MM.1S (cell line): Measurements from ENCODE around the gene TSSC4.

ENCODE experiments used
- DNase-seq: peaks from one replicate; pipeline ENCODE4 v3.0.0-alpha.2; 2015
- H2AFZ ChIP-seq: fragments of 300-600 bp; sonication (generic); 2 replicates; pipeline ENCODE4 v1.6.0; 2016; ENCODE audit warnings: antibody characterized with exemption, low read length
- H3F3A ChIP-seq: fragments of 300-600 bp; sonication (generic); 2 replicates; pipeline ENCODE4 v1.6.1; 2016; ENCODE audit warnings: mild to moderate bottlenecking, antibody characterized with exemption, low read length, moderate library complexity, mixed read lengths; ENCODE audit not compliant: insufficient read depth
- H3K27ac ChIP-seq: fragments of 300-600 bp; sonication (generic); 2 replicates; pipeline ENCODE4 v1.5.1; 2016; ENCODE audit warnings: mild to moderate bottlenecking, low read length
- H3K27me3 ChIP-seq: fragments of 300-600 bp; sonication (generic); replicated peaks from 2 replicates; pipeline ENCODE4 v1.6.0; 2016; ENCODE audit warnings: low read length; ENCODE audit not compliant: insufficient read depth
- H3K36me3 ChIP-seq: fragments of 300-600 bp; sonication (generic); replicated peaks from 2 replicates; pipeline ENCODE4 v1.6.1; 2016; ENCODE audit warnings: mild to moderate bottlenecking, low read length, mixed read lengths; ENCODE audit not compliant: insufficient read depth
- H3K4me1 ChIP-seq: fragments of 300-600 bp; sonication (generic); 2 replicates; pipeline ENCODE4 v1.6.1; 2016; ENCODE audit warnings: low read length, mixed read lengths
- H3K4me2 ChIP-seq: fragments of 300-600 bp; sonication (generic); 2 replicates; pipeline ENCODE4 v1.6.0; 2016; ENCODE audit warnings: low read depth, low read length
- H3K4me3 ChIP-seq: fragments of 300-600 bp; sonication (generic); 2 replicates; pipeline ENCODE4 v1.5.1; 2016; ENCODE audit warnings: low read length, mixed read lengths
- H3K79me2 ChIP-seq: fragments of 300-600 bp; sonication (generic); 2 replicates; pipeline ENCODE4 v1.6.1; 2016; ENCODE audit warnings: mixed run types, low read length, mixed read lengths
- H3K9ac ChIP-seq: fragments of 300-600 bp; sonication (generic); 2 replicates; pipeline ENCODE4 v1.6.1; 2016; ENCODE audit warnings: low read length, mixed read lengths
- H3K9me2 ChIP-seq: fragments of 300-600 bp; sonication (generic); replicated peaks from 2 replicates; pipeline ENCODE4 v1.6.1; 2016; ENCODE audit warnings: mild to moderate bottlenecking, low read length, mixed read lengths; ENCODE audit not compliant: insufficient read depth
- H3K9me3 ChIP-seq: fragments of 300-600 bp; sonication (generic); replicated peaks from 2 replicates; pipeline ENCODE4 v1.6.1; 2016; ENCODE audit warnings: mild to moderate bottlenecking, low read length, mixed read lengths; ENCODE audit not compliant: insufficient read depth
- H4K20me1 ChIP-seq: fragments of 300-600 bp; sonication (generic); 2 replicates; pipeline ENCODE4 v1.6.1; 2016; ENCODE audit warnings: mild to moderate bottlenecking, low read length, moderate library complexity, mixed read lengths; ENCODE audit not compliant: insufficient read depth
- CTCF ChIP-seq: fragments of 300-600 bp; sonication (generic); IDR thresholded peaks from 2 replicates; pipeline ENCODE4 v1.5.1; 2016; ENCODE audit warnings: antibody characterized with exemption, low read length, mixed read lengths
- EZH2 ChIP-seq: fragments of 300-600 bp; sonication (generic); optimal IDR thresholded peaks from 2 replicates; pipeline ENCODE3; 2017; ENCODE audit warnings: low read depth, mild to moderate bottlenecking, antibody characterized with exemption, low read length, mixed read lengths
- EZH2phosphoT487 ChIP-seq: fragments of 300-600 bp; sonication (generic); IDR thresholded peaks from 2 replicates; pipeline ENCODE4 v1.6.1; 2018; ENCODE audit warnings: antibody characterized with exemption, low read length

The TSSC4 gene

DNA sequence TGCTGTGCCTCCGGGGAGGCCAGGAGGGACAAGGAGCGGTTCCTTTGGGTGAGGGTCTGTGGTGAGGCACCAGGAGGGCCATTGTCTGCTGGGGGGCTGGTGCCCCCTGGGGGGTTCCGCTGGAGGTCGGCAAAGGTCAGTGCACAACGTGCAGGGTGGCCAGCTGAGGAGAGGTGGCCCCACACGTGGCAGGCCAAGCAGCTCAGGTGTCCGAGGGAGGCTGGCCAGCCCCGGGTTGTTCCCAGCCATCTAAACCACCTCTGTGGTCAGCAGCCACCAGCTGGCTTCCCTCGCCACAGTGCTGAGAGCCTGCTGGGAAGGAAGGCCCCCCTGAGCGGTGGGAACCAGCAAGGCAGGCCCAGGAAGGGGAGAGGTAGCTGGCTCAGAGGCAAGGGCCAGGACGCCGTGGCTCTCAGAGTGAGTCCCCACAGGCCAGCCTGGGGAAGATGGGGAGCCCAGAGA lies 4.2 kb downstream of the TSSC4 start:
- no peak for TF ChIP-seq EZH2
- TF ChIP-seq CTCF, result no peak
- no peak for TF ChIP-seq EZH2phosphoT487
- no peak overlapping the region for H3K27ac ChIP-seq

DNA sequence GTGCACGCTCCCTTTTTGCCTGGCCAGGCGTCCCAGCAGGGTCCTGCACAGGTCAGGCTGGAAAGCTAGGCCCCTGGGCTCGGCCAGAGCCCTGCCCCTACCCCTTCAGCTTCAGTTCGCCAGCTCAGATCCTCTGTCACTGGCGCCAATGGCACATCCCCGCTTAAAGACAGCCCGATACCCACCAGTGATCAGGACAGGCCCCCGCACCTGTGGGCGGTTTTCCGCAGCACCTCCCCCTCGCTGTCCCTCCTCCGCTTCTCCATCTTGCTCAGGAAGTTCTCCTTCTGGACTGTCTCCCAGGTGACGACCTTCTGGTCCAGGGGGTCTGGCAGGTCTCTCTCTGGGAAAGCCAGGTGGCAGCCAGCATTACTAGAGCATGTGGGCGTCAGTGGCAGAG lies 5.9 kb downstream of the TSSC4 start:
- Histone ChIP-seq H3K4me3 (no peak overlapping the region), H3K79me2 (peaks cover 13% of the 10 kb centered on the region), H3K4me2 (no peak overlapping the region), H3K9ac (no peak overlapping the region), H2AFZ (no peak overlapping the region), H3F3A (no peaks in the 10 kb centered on the region), H3K27me3 (peaks cover 60% of the 10 kb centered on the region), H3K9me3 (no peaks in the 10 kb centered on the region), H3K27ac (no peak overlapping the region), H3K36me3 (no peaks in the 10 kb centered on the region), H3K9me2 (no peaks in the 10 kb centered on the region), H4K20me1 (no peaks in the 10 kb centered on the region), H3K4me1 (peaks cover 6% of the 10 kb centered on the region)
- TF ChIP-seq EZH2phosphoT487, result no peak
- no peak for TF ChIP-seq CTCF
- no peak for TF ChIP-seq EZH2
- no peak for DNase-seq

More for the DNA sequence above, 4.2 kb downstream of the TSSC4 start:
- H3K9me3 ChIP-seq, result no peaks in the 10 kb centered on the region
- no peak for DNase-seq
- H3K79me2 ChIP-seq, result peaks cover 24% of the 10 kb centered on the region
- peaks cover 43% of the 10 kb centered on the region for H3K27me3 ChIP-seq
- H3K4me1 ChIP-seq, result peaks cover 6% of the 10 kb centered on the region
- no peak overlapping the region for H2AFZ ChIP-seq
- H3K4me3 ChIP-seq, result no peak overlapping the region
- no peaks in the 10 kb centered on the region for H4K20me1 ChIP-seq
- no peak overlapping the region for H3K4me2 ChIP-seq
- H3K36me3 ChIP-seq, result no peaks in the 10 kb centered on the region
- H3F3A ChIP-seq, result no peaks in the 10 kb centered on the region
- no peak overlapping the region for H3K9ac ChIP-seq
- H3K9me2 ChIP-seq, result no peaks in the 10 kb centered on the region

GRCh38 chr11:2406878-2407410 lies 6.4 kb downstream of the TSSC4 start:
- DNase-seq, result no peak
- Histone ChIP-seq H3K9ac (no peak overlapping the region), H3F3A (no peaks in the 10 kb centered on the region), H3K79me2 (peaks cover 8% of the 10 kb centered on the region), H2AFZ (no peak overlapping the region), H3K4me3 (no peak overlapping the region), H3K4me1 (peaks cover 1% of the 10 kb centered on the region; the same call in 1 of the 2 replicates), H3K9me2 (no peaks in the 10 kb centered on the region), H3K27me3 (peaks cover 65% of the 10 kb centered on the region), H3K4me2 (no peak overlapping the region), H3K27ac (no peak overlapping the region), H3K9me3 (no peaks in the 10 kb centered on the region), H3K36me3 (no peaks in the 10 kb centered on the region), H4K20me1 (no peaks in the 10 kb centered on the region)
- TF ChIP-seq EZH2, result no peak
- no peak for TF ChIP-seq EZH2phosphoT487
- no peak for TF ChIP-seq CTCF
